Prostate gland (tissue), 2 donors: ENCODE results near the gene CELF4.

ENCODE experiments used
- POLR2A ChIP-seq: fragments of 450-650 bp; IDR thresholded peaks from one replicate; pipeline ENCODE4 v1.6.1; 2016; ENCODE audit warnings: antibody characterized with exemption, mild to moderate bottlenecking
- TF ChIP-seq, protein P1 (sequence below), 4 experiments: fragments of 200-600 bp in 2 of 4; fragments of 450-650 bp in 2 of 4; sonication (generic) in 2 of 4; IDR thresholded peaks; 1 replicate in 3 of 4; 2 replicates in 1 of 4; pipeline ENCODE4 v1.5.1; 2016 to 2019; ENCODE audit warnings: antibody characterized with exemption in 4 of 4, mild to moderate bottlenecking in 2 of 4, moderate library complexity in 2 of 4

DNA sequence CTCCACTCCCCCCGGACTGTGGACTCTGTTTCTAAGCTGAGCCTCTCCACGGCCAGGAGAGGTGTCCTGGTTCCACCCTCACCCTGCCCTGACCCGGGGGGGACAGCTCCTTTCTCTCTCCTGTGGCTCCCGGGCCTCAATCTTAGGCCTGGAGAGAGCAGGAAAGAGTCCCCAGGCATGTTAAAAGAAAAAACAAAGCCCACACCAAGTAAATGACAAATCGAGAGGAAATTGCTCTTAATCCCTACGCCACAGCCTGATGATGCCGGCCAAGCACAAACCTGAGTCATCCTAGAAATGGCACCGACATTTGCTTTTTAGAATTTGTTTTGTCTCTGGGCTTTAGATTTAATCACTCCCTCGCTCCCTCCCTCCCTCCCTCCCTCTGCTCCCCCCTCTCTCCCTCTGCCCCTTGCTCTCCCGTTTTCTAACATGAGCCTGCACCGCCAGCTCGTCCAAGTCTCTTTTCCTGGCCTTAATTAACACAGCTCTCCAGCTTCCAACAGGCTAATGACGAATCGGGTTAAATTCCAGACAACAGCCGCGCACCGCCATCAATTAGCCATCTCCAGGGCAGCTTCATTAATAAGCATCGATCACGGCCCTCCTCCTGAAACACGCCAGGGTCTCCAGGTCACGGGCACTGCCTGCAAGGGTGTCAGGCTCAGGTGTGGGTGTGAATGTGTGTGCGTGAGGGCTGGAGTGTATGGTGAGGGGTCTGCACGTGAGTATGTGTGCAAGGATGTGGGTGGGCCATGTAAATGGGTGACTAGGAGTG lies 230.8 kb downstream of the CELF4 start:
- TF ChIP-seq, protein P1, sequence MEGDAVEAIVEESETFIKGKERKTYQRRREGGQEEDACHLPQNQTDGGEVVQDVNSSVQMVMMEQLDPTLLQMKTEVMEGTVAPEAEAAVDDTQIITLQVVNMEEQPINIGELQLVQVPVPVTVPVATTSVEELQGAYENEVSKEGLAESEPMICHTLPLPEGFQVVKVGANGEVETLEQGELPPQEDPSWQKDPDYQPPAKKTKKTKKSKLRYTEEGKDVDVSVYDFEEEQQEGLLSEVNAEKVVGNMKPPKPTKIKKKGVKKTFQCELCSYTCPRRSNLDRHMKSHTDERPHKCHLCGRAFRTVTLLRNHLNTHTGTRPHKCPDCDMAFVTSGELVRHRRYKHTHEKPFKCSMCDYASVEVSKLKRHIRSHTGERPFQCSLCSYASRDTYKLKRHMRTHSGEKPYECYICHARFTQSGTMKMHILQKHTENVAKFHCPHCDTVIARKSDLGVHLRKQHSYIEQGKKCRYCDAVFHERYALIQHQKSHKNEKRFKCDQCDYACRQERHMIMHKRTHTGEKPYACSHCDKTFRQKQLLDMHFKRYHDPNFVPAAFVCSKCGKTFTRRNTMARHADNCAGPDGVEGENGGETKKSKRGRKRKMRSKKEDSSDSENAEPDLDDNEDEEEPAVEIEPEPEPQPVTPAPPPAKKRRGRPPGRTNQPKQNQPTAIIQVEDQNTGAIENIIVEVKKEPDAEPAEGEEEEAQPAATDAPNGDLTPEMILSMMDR (IDR thresholded peaks at IDR 0.05), result no peak
- TF ChIP-seq POLR2A, result no peak
